Renal cortical epithelial cell (primary cell): ENCODE results near the gene L3MBTL4. TPM values are rescaled to one million over a fixed set of nuclear protein-coding genes. Genes with fewer than 3 reads are reported as not detected.
"Not testable (repeated sequence)": the region's sequence is repeated elsewhere in the genome, so short reads cannot be mapped to it uniquely, and the experiment has no call there.

Experiments
- DNase-seq: peaks from one replicate; pipeline ENCODE4 v3.0.0-alpha.2; 2011; ENCODE audit warnings: low read depth
- total RNA-seq: library from RNA; depleted of rRNA; stranded (reverse); fragments of >200 nt; gene quantifications from 2 replicates; pipeline ENCODE4 v1.2.3, GENCODE V29; 2014

Gene L3MBTL4
- 2.2 and 9.6 TPM in 2 replicates for total RNA-seq

DNA sequence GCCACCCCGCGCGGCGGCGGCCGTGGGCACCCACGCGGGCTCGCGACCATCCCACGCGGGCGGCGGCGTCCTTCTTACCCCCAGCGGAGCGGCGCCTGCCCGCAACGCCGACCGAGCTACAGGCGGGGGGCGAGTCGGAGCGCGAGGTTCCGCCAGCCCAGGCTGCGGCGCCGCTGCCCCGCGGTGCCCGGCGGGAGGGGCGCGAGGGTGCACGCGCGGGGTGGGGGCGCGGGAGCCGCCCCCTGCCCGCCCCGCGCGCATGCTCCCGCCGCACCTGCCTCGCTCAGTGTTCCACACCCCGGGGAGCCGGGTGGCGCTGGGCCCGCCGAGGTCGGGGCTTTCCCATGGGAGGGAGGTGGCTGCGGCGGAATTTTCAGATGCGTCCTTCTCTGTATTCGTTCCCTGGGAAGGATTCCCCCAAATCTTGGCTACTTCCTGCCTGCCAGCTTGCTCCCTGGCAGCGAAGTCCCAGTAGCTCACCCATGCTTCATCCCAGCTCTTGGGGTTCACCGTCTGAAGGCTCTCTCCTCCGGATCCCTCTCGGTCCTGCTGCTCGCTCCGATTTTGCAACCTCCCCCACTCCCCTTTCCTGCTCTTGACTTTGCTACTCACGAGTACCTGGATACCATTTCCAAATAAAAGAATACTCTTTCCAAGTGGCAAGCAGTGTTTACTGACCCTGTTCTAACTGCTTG, at the start of gene L3MBTL4:
Gene L3MBTL4 (minus strand): TSS at position 189 of the 695 bp plus-strand sequence. CDS start 103,286 bp downstream, outside the sequence.
- no peak for DNase-seq

DNA sequence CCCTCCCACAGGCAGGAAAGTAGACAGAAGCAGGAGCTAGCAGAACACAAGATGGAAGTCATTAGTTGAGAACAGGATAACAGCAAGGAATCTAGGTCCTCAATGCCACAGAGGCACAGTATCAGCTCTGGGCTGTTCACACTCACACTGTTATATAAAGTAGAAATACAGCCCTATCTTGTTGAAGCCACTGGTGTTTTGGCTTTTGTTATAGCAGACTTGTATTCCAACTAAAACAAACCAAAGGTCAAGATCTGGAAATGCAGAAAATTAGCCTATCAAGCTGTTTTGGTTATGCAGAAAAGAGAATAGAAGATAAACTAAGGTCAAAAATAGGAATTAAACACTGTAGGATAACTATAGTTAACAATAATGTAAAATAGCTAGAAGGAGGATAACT, 37.5 kb upstream of the L3MBTL4 start:
- DNase-seq = no peak

DNA sequence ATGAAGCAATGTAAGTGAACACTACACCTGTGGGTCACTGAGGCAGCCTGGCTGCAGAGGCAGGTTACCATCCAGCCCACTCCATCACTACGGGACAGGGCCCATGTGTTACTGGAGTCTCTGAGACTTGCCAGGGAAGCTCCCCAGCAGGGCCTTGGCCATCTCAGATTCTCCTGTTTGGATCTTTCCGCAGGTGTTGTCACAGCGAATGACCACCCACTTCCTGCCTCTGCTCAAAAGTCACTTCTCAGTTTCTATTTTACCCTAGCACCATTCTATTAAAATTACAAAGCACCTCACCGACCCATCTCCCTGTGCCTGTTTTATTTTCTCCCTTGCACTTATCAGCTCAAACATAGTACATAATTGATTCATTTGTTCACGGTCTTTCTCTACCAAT, 34.5 kb upstream of the L3MBTL4 start:
- DNase-seq = no peak

- no peak for DNase-seq
Measured at GRCh38 chr18:6444466-6445228, 29.9 kb upstream of the L3MBTL4 start.

DNA sequence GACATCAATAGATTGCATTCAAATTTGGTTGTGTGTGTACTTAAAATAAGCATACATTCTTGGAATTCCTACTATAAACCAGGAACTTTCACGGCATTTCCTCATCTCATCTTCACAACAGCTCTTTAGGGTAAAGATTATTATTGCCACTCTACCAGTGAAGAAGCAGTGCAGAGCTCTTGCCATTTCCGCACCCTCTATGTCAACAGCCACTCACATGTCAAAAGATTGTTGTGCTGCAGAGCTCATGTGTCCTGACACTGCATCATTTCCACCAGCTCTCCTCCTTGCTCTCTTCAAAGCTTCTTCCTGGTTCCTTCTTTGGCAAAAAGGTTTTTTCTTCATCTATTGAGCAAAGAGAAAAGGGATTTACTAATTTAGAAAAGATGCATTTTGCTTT, 26.5 kb upstream of the L3MBTL4 start:
- no peak for DNase-seq

- DNase-seq = no peak
Measured at GRCh38 chr18:6437937-6438818, 23.5 kb upstream of the L3MBTL4 start.

GRCh38 chr18:6435731-6436130, 21.0 kb upstream of the L3MBTL4 start:
- DNase-seq = no peak

DNA sequence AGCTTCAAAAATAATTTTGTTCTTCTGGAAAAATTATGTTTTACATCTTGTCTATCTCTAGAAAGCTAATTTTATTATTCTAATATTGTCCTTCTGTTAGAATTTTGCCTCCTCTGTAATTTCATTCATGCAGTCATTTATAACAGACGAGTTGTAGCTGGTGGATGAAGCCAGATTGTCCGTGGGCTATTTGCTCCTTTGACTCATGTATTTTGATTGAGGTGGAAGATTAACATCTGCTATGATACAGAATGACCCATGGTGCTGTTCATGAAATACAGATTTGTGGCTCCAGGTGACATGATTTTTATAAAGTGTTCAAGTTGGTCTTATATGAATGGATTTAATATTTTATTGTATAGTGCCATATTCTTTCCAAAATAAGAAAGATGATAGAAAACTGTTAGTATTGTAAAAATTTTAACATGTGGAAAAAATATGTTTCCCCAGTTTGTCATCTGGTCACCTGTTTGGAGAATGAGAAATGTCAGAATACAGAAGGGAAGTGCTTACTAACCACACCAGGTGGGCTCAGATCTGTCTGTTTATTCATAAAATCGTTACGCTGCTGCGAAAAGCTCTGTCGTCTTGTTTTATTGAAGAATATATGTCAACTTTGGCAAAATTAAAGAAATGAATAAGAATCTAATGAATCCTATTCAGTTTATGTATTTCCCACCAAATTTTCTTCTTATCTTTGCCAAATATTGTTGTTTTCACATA, 20.4 kb upstream of the L3MBTL4 start:
- no peak for DNase-seq

- DNase-seq = peak; percentile 61
Measured at GRCh38 chr18:6434481-6434880, 19.8 kb upstream of the L3MBTL4 start.

GRCh38 chr18:6431659-6432318, 17.1 kb upstream of the L3MBTL4 start:
- no peak for DNase-seq

DNA sequence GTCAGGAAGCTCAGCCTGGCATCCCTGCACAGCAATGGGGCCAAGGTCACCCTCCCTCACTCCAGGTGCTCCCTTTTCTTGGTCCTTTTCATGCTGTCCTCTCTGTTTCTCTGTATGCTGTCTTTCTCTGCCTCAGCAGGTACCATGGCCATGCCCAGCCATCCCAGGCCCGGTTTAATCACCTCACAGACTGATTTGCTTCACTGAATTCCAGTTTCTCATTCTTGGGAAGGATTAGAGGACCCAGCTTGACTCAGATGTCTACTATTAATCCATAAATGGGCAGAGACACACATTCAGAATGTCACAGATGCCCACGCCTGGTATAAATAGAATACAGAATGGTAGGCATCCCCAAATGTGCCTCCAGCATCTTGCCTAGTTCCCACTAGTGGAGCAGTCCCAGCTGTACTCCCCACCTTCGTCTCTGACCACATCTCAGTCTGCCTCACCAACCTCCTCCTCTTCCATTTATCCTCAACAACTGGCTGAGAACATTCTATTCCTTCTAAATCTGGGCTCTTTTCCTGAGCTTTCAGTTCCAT, 14.2 kb upstream of the L3MBTL4 start:
- DNase-seq = no peak

- no peak for DNase-seq
Measured at GRCh38 chr18:6427286-6427685, 12.6 kb upstream of the L3MBTL4 start.

DNA sequence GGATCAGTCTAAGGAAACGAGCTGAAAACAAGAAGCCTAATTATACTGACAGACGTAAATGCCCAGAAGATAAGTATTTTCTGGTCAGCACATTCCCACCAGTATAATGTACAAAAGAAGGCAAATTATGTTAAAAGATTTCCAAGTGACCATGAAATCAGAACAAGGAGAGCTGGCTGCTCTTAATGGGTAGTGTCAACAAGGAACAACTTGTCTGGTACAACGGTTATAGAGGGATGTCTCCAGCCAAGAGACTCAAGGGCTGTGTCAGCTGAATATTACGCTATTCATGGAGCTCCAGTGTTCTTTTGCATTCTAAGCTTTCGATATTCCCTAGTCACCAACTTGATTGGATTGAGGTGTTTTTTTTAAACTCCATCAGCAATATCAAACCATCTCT, 8.6 kb upstream of the L3MBTL4 start:
- no peak for DNase-seq

GRCh38 chr18:6414118-6414722, 491 bp downstream of the L3MBTL4 start:
- DNase-seq = no peak

DNA sequence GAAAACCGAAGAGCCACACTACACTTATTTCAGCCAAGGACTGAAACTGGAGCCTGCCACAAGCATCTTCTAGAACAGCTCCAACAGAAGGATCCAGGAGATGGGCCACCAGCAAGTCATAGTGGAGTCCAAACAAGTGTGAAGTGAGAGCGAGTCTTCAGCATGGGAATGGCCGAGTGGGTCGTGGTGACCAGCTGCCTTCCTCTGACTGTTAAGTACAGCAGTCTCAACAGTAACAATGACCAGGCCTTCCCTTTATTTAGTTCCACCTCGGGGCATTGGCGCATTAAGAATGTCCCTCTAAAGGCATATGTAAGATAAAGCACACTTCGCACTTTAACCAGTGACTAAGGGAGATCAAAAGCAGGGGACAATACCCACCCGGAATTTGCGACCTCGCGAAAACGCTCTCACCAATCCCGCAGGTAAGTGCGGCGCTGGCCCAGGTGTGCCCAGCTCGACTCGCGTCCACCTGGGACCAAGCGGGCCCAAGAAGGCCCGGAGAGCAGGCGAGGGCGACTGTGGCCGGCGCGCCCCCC, 1.1 kb downstream of the L3MBTL4 start:
- no peak for DNase-seq

DNA sequence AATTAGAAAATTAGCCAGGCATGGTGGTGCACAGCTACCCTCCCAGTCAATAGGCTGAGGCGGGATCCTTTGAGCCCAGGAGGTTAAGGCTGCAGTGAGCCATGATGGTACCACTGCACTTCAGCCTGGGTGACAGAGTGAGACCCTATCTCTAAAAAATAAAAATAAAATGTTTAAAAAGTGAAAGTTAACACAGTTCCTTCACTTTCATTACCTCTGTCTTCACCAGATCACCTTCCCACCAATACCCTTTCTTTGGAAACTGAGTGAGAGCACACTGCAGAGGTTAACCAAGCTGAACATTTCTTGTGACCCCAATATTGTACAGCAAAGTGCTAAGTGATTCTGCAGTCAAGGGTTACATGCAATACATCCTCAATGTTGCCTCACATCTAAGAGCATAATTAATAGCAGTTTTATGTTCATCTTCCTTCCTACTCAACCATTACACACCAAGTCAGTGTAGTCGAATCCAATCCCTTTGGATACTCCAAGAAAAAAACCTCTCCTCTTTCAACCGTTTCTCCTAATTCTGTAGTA, 1.7 kb downstream of the L3MBTL4 start:
- no peak for DNase-seq

DNA sequence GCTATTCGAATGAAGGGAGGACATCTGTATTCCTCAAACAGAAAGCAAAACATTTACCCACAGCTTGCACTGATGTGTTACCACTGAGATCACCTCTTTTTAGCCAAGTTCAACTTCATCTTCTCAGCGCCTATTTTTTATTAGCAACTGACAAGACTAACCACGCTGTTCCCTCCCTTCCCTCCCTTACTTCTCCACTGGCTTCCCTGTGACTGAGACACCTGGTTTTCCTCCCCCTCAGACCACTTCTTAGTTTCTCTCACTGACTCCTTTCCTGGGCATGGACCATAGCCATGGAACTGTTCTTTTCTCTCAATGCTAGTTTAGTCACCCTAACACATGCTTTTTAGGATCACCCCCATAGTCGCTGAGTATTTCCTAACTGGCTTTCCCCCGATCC, 3.3 kb downstream of the L3MBTL4 start:
- no peak for DNase-seq

GRCh38 chr18:6409933-6410332, 4.8 kb downstream of the L3MBTL4 start:
- DNase-seq = no peak

DNA sequence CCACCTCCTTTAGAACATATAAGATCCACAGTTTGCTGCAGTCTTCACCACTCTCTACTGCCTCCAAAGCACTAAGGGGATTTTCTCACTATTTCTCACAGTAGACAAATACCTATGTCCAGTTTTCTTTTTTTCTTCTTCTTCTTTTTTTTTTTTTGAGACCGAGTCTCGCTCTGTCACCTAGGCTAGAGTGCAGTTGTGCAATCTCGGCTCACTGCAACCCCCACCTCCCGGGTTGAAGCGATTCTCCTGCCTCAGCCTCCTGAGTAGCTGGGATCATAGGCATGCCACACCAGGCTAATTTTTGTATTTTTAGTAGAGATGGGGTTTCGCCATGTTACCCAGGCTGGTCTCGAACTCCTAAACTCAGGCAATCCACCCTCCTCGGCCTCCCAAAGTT, 6.2 kb downstream of the L3MBTL4 start:
- not testable (repeated sequence) for DNase-seq
